Caco-2 (cell line): ENCODE results near the gene ACE. TPM values are rescaled to one million over a fixed set of nuclear protein-coding genes. Genes with fewer than 3 reads are reported as not detected.

Source experiments
- BruUV-seq: library from RNA; stranded (reverse); fragments of 400-500 nt; replicated peaks from 2 replicates; lab custom pipeline; 2021; lab: Mats Ljungman, UMichigan
- CTCF ChIA-PET: fragments of 300-600 bp; sonication (Branson Sonifier 250); formaldehyde crosslinking; loops from one replicate; lab custom pipeline; 2022; ENCODE audit warnings: antibody characterized with exemption; lab: Charles Lee
- POLR2A ChIA-PET: fragments of 300-600 bp; sonication (Branson Sonifier 250); formaldehyde crosslinking; loops from one replicate; lab custom pipeline; 2022; ENCODE audit warnings: antibody characterized with exemption; lab: Charles Lee
- DNase-seq, 2 experiments: peaks; one replicate each; pipeline versions ENCODE4 v3.0.0 to v3.0.0-alpha.2; 2020 to 2022
- H3K27me3 ChIP-seq: replicated peaks from 2 replicates; pipeline ENCODE4 v1.6.0; 2011; ENCODE audit warnings: low read length; ENCODE audit not compliant: control insufficient read depth, insufficient read depth
- H3K36me3 ChIP-seq: 2 replicates; pipeline ENCODE4 v1.5.1; 2011; ENCODE audit warnings: low read length; ENCODE audit not compliant: control insufficient read depth, insufficient read depth
- H3K4me1 ChIP-seq: fragments of 250-450 bp; sonication (Bioruptor Pico); 2 replicates; pipeline ENCODE4 v1.5.1; 2020; ENCODE audit warnings: mild to moderate bottlenecking
- H3K4me3 ChIP-seq: 2 replicates; pipeline ENCODE4 v1.5.1; 2011; ENCODE audit warnings: low read depth, mild to moderate bottlenecking, control low read depth, low read length
- H3K9me3 ChIP-seq: fragments of 250-450 bp; sonication (Bioruptor Pico); 2 replicates; pipeline ENCODE4 v1.5.1; 2020; ENCODE audit warnings: mild to moderate bottlenecking, moderate library complexity
- H3K27ac Mint-ChIP-seq: one replicate; pipeline ENCODE4 v1.8.0; 2022; ENCODE audit warnings: mixed read lengths; ENCODE audit not compliant: unreplicated experiment
- H3K27me3 Mint-ChIP-seq: one replicate; pipeline ENCODE4 v1.8.0; 2022; ENCODE audit warnings: mixed read lengths; ENCODE audit not compliant: insufficient read depth, unreplicated experiment
- H3K36me3 Mint-ChIP-seq: one replicate; pipeline ENCODE4 v1.8.0; 2022; ENCODE audit warnings: mild to moderate bottlenecking, mixed read lengths; ENCODE audit not compliant: insufficient read depth, unreplicated experiment
- H3K4me1 Mint-ChIP-seq: one replicate; pipeline ENCODE4 v1.8.0; 2022; ENCODE audit warnings: low read depth, mixed read lengths; ENCODE audit not compliant: unreplicated experiment
- H3K4me3 Mint-ChIP-seq: one replicate; pipeline ENCODE4 v1.8.0; 2022; ENCODE audit warnings: mild to moderate bottlenecking, moderate library complexity, mixed read lengths; ENCODE audit not compliant: unreplicated experiment
- H3K9me3 Mint-ChIP-seq: one replicate; pipeline ENCODE4 v1.8.0; 2022; ENCODE audit warnings: mixed read lengths; ENCODE audit not compliant: unreplicated experiment
- CTCF ChIP-seq, 2 experiments: fragments of 200-600 bp in 1 of 2; IDR thresholded peaks; 1 replicate in 1 of 2; 2 replicates in 1 of 2; pipeline versions ENCODE4 v1.5.1 to v1.8.0; 2011 to 2022; ENCODE audit warnings: antibody characterized with exemption in 1 of 2, control low read depth in 1 of 2, inconsistent platforms in 1 of 2, low read depth in 1 of 2, low read length in 1 of 2, mild to moderate bottlenecking in 1 of 2, moderate library complexity in 1 of 2; ENCODE audit not compliant: insufficient read depth in 1 of 2, severe bottlenecking in 1 of 2, unreplicated experiment in 1 of 2
- intact Hi-C: fragments of 100-400 bp; cut with micrococcal nuclease; formaldehyde crosslinking; loops from one replicate; pipeline ENCODE4 v1.10.0; 2022; ENCODE audit not compliant: unreplicated experiment
- total RNA-seq: library from RNA; stranded (reverse); gene quantifications from 2 replicates; pipeline ENCODE4 v1.2.3, GENCODE V29; 2022

The ACE gene
- total RNA-seq, 1 experiment from 2014 or later: 3.4 TPM

GRCh38 chr17:63534816-63535455 is 58.1 kb downstream of the ACE start:
- no peaks in the 10 kb centered on the region for H3K9me3 Mint-ChIP-seq
- CTCF ChIA-PET: no interaction called here
- H3K27me3 ChIP-seq: no peaks in the 10 kb centered on the region; the same call in 1 of the 2 replicates
- H3K36me3 ChIP-seq: no peaks in the 10 kb centered on the region
- BruUV-seq: no TSS peak
- intact Hi-C loops: no loop called here
- peaks cover 16% of the 10 kb centered on the region for H3K27me3 Mint-ChIP-seq
- DNase-seq: no peak
- no peaks in the 10 kb centered on the region for H3K9me3 ChIP-seq
- no peak overlapping the region for H3K4me3 ChIP-seq
- H3K4me1 ChIP-seq: no peaks in the 10 kb centered on the region
- POLR2A ChIA-PET: no interaction called here
- H3K4me3 Mint-ChIP-seq: no peak overlapping the region
- no peaks in the 10 kb centered on the region for H3K36me3 Mint-ChIP-seq
- no peak for TF ChIP-seq CTCF (IDR thresholded peaks at IDR 0.05; ENCODE audit: insufficient read depth in 1 of 2, low read depth in 1 of 2, low read length in 1 of 2, severe bottlenecking in 1 of 2, unreplicated experiment in 1 of 2)
- H3K27ac Mint-ChIP-seq: no peak overlapping the region
- no peaks in the 10 kb centered on the region for H3K4me1 Mint-ChIP-seq

- Mint-ChIP-seq H3K36me3 (no peaks in the 10 kb centered on the region), H3K9me3 (no peaks in the 10 kb centered on the region), H3K27ac (no peak overlapping the region), H3K27me3 (peaks cover 16% of the 10 kb centered on the region), H3K4me1 (no peaks in the 10 kb centered on the region), H3K4me3 (no peak overlapping the region)
- no peak for DNase-seq
- TF ChIP-seq CTCF (IDR thresholded peaks at IDR 0.05; ENCODE audit: insufficient read depth in 1 of 2, low read depth in 1 of 2, low read length in 1 of 2, severe bottlenecking in 1 of 2, unreplicated experiment in 1 of 2): no peak
- no peaks in the 10 kb centered on the region for H3K9me3 ChIP-seq
- no peaks in the 10 kb centered on the region; the same call in 1 of the 2 replicates for H3K27me3 ChIP-seq
- intact Hi-C loops: no loop called here
- H3K4me1 ChIP-seq: no peaks in the 10 kb centered on the region
- BruUV-seq: no TSS peak
- H3K4me3 ChIP-seq: no peak overlapping the region
- POLR2A ChIA-PET: no interaction called here
- no peaks in the 10 kb centered on the region for H3K36me3 ChIP-seq
- CTCF ChIA-PET: no interaction called here
These were observed 58.8 kb downstream of the ACE start for GRCh38 chr17:63535640-63536039.

GRCh38 chr17:63537001-63537400 is 60.1 kb downstream of the ACE start:
- H3K36me3 ChIP-seq: no peaks in the 10 kb centered on the region
- no peaks in the 10 kb centered on the region for H3K4me1 Mint-ChIP-seq
- H3K4me3 ChIP-seq: no peak overlapping the region
- no peak for DNase-seq
- H3K9me3 ChIP-seq: no peaks in the 10 kb centered on the region
- no peaks in the 10 kb centered on the region for H3K9me3 Mint-ChIP-seq
- ChIA-PET POLR2A (no interaction called here), CTCF (no interaction called here)
- H3K27me3 ChIP-seq: no peaks in the 10 kb centered on the region; the same call in 1 of the 2 replicates
- H3K4me1 ChIP-seq: no peaks in the 10 kb centered on the region
- H3K27me3 Mint-ChIP-seq: peaks cover 16% of the 10 kb centered on the region
- no peak overlapping the region for H3K27ac Mint-ChIP-seq
- H3K36me3 Mint-ChIP-seq: no peaks in the 10 kb centered on the region
- intact Hi-C loops: no loop called here
- TF ChIP-seq CTCF (IDR thresholded peaks at IDR 0.05; ENCODE audit: insufficient read depth in 1 of 2, low read depth in 1 of 2, low read length in 1 of 2, severe bottlenecking in 1 of 2, unreplicated experiment in 1 of 2): no peak
- no TSS peak for BruUV-seq
- H3K4me3 Mint-ChIP-seq: no peak overlapping the region
